NOMO-1 (cell line): ENCODE data around the gene DEFB112.

Source experiments
- DNase-seq, 2 experiments: peaks; one replicate each; lab custom pipeline; 2025; ENCODE audit not compliant: unreplicated experiment in 2 of 2; lab: John Stamatoyannopoulos, UW

The DEFB112 gene

GRCh38 chr6:50003139-50003538 is 46.6 kb downstream of the DEFB112 start:
- no peak for DNase-seq

DNA sequence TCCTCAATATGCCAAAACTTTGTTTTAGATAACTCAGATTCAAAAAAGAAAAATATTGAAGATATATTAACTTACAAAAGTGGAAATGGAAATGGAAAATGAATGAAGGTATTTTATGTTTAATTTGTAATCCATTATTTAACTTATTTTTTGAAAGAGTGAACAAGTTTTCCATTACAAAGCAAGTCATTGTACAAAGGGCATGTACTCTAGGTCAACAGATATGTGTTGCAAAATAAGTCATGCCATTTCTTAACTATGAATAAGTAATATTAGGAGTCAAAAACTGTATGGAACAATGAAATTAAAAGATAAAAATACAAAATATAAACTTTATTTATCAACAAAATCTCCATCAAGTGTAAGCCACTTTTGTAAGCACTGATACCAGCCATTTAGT is 54.5 kb downstream of the DEFB112 start:
- no peak for DNase-seq
